ENCODE data around the gene RDM1.

- TF ChIP-seq CTCF (IDR thresholded peaks at IDR 0.05): no peak
- TF ChIP-seq POLR2A (IDR thresholded peaks at IDR 0.05): no peak
Measured at GRCh38 chr17:35875800-35876139, 54.8 kb downstream of the RDM1 start.

Measured in vagina (tissue), 2 donors.